GM18507 (cell line): ENCODE data around the gene HYAL2.

ENCODE experiments used
- DNase-seq: peaks from one replicate; pipeline ENCODE4 v3.0.0; 2011; ENCODE audit warnings: low read depth; ENCODE audit not compliant: insufficient read length; ENCODE audit errors: extremely low spot score
- FAIRE-seq: peaks from 2 replicates; lab custom pipeline; 2011; peaks lifted over from hg19 to GRCh38; lab: Jason Lieb, UNC

Gene HYAL2

DNA sequence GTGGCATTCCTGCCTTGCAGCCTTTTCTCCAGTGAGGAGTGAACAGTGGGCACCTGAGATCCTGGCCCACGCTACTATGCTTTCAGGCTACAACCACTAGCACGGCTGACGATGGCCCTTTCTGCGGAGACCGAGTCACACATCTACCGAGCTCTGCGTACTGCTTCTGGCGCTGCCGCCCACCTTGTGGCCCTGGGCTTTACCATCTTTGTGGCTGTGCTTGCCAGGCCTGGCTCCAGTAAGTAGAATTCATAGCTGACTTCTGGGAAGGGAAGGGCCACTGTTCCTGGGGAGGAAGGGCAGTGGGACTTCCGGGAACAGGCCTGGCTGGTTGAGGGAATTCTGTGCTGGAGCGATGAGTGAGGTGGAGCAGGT, 28.8 kb upstream of the HYAL2 start:
- no peak for FAIRE-seq

DNA sequence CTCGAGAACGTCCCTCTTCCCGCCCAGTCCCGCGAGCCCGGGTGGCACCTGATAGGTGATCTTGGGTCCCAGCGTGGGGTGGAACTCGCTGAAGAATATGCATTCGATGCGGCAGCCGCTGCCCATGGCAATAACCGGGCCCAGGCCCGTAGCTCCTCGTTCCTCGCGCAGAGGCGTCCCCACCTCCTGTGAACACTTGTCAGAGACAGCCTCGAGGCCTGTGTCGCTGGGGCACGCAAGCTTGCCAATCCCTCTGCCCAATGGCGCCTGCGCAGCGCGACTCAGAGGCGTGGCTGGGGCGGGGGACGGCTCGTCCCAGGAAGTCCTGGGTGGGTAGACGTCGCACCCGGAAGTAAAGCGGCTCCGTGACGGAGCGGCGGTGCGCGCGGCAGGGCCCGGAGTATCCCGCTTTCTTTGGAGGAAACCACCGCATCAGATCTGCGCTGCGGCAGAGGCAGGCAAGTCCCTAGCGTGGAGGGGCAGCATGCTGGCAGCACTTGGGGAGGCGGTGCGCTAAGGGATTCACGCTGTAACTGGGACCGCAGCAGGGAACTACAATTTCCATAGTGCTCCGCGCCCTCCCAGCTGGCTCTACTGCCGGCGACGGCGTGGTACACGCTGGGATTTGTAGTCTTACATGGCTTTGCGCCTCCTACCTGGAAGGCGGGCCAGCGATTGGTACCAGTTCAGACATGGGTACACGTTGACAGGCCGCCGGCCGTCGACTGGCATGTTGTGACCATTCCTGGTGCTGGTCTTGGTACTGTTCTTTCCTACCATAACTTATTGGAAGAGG, 28.2 kb upstream of the HYAL2 start, which contains the start of the genes CYB561D2 and NPRL2:
Gene CYB561D2 (plus strand): TSS at position 336 of the 796 bp plus-strand sequence. CDS start 572 bp downstream, outside the sequence.
Gene NPRL2 (minus strand): TSS at position 249 of the 796 bp plus-strand sequence. CDS start 123 bp downstream, at position 126.
- peak; percentile 98 for FAIRE-seq
- peak; percentile 96 for DNase-seq

More for the DNA sequence above, 28.8 kb upstream of the HYAL2 start:
- DNase-seq, result no peak

GRCh38 chr3:50350213-50350526, 27.6 kb upstream of the HYAL2 start:
- FAIRE-seq (no peak), DNase-seq (no peak)

GRCh38 chr3:50347187-50347813, 24.8 kb upstream of the HYAL2 start:
- DNase-seq, result no peak
- FAIRE-seq, result peak; percentile 72

DNA sequence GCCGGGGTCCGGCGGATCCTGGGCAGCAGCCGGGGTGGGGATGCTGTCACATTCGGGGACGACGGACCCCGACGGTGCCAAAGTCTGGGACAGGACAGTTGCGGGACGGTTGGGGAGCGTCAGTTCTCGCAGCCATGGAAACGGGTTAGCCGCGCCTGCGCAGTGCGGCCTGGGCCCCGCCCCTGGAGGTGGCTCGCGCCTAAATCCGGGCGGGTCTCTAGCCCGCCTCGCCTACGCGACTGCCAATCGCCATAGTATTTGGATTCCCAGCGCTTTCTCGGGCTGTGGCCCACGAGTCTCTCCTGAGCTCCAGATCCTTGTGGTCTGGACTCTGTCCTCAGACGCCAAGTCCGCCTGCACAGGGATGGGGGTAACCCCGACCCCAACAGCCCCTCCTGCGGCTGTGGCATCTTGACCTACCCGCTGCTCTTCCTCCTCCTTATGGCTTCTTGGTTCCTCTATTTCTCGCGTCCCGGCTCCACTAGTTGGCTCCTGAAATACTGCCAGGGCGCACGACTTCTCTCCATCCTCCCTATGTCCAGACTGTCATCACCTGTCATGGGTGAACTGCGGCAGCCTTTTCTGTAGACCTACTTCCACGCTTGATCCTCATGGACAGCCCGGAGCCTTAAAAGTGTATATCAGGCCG, 23.2 kb upstream of the HYAL2 start, which contains the start of gene ZMYND10:
Gene ZMYND10 (minus strand): TSS at position 147 of the 649 bp plus-strand sequence. CDS start 153 bp downstream, outside the sequence.
- FAIRE-seq, result peak; percentile 72

DNA sequence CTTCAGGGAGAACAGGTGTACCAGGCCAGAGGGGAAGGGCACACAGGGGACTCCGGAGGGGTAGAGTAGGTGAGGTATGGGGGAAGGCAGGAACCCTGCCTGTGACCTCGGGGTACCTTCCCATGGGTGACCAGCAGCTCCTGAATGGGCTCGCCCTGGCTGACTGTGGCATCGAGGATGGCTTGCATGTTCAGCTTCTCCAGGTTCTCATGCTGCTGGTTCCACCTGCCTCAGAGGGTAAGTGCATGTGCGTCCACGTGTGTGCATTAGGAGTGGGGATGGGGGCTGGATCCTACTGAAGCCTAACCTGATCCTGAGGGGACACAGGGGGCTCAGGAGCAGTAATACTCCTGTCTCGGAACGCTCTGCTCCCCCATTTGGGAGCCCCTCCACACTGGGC, 22.5 kb upstream of the HYAL2 start:
- FAIRE-seq (no peak), DNase-seq (no peak)

More for the DNA sequence above, 23.2 kb upstream of the HYAL2 start, which contains the start of gene ZMYND10:
- DNase-seq, result no peak

DNA sequence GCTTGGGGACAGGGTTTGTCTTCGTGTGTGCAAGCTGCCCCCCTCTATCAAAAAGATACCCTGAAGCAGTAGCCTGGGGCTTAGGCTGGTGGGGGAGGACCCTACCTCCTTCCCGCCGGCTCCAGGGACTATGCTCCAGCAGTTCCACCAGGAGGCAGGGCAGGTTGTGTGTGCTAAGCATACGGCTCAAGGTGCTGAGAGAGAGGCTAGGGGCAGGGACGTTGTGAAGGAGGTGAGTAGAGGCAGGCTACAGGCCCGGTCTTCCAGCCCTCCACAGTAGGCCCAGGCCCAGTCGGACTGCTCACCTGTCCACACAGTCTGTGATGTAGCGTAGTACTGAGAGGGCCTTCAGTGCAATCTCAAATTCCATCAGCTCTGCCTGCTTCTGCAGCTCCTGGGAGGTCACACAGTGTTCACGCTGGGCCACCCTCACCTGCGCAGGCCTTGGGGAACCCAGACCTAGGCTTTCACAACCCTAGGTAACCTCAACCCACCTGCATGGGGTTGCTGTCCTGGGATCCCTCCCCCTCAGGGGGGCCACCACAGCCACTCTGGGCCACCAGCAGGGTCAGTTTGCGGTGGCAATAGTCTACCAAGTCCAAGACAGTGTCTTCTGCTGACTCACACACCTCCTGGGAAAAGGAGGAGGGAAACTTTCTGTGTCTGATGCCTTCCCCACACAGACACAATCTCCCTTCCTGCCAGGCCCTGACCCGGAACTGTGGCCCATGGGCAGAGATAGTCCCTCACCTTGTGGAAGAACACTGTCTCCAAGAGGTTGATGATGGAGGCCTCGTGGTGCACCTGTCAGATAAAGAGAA, 20.5 kb upstream of the HYAL2 start:
- no peak for DNase-seq
- no peak for FAIRE-seq

DNA sequence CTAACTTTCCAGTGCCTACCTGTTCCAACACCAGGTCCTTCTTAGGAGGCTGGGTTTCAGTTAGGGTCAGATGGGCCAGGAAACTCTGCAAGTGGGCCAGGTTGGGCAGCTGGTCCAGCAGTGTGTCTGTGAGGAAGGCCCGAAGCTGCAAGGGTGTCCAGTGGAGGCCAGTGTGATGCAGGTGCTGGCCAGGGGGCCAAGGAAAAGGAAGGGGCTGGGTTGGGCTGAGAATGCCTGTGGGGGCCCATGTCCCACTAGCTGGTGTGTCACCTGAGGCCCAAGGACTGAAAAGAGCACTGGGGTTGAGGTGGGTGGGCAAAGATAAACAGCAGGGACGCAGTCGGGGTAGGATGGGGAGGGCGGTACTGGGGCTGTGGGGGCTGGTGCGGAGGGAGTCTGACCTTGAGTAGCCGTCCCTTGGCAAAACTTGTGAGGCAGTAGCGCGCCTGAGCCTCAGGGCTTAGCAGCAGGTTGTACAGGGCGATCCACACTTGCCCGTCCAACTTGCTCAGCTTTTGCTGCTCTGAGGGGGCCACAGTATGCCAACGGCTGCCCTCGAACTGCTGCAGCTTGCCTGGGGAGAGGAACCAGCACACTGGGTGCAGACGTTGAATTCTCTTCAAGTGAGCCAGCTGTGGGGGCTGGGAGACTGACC, 19.6 kb upstream of the HYAL2 start:
- DNase-seq (no peak), FAIRE-seq (no peak)

DNA sequence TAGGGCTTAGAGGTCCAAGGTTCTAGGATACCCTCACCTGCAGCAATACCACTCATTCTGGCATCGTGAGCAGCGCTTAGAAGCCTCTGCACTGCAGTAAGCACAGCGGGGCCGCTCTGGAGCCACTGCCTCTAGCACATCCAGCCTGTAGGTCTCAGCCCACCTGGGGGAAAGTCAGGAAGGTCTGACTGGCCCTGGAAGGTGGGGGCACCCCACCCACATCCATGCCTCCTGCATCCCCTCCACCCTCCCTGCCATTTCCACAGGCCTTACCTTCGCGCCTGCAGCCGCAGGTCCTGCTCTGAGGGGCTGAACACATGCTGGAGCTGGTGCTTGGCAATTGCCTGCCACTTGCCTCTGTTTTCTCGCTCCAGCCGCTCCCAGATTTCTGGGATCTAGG, 19.0 kb upstream of the HYAL2 start:
- DNase-seq (no peak), FAIRE-seq (no peak)

DNA sequence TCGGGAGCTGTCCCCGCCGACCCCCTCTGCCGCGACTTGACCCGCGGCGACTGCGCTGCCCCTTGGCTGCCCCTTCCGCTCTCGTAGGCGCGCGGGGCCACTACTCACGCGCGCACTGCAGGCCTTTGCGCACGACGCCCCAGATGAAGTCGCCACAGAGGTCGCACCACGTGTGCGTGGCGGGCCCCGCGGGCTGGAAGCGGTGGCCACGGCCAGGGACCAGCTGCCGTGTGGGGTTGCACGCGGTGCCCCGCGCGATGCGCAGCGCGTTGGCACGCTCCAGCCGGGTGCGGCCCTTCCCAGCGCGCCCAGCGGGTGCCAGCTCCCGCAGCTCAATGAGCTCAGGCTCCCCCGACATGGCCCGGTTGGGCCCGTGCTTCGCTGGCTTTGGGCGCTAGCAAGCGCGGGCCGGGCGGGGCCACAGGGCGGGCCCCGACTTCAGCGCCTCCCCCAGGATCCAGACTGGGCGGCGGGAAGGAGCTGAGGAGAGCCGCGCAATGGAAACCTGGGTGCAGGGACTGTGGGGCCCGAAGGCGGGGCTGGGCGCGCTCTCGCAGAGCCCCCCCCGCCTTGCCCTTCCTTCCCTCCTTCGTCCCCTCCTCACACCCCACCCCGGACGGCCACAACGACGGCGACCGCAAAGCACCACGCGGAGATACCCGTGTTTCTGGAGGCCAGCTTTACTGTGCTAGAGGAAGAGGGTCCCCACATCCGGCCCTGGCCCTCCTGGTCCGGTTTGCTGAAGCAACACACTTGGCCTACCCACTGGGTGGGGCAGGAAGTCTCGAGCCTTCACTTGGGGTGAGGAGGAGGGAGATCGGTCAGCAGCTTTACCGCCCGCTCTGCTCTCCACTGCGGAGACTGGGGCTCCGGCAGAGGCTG, 18.1 kb upstream of the HYAL2 start, which contains the start of gene RASSF1:
Gene RASSF1 (minus strand): TSS at position 389 of the 882 bp plus-strand sequence. CDS start 31 bp downstream, at position 358.
- FAIRE-seq (peak; percentile 88), DNase-seq (peak; percentile 65)

DNA sequence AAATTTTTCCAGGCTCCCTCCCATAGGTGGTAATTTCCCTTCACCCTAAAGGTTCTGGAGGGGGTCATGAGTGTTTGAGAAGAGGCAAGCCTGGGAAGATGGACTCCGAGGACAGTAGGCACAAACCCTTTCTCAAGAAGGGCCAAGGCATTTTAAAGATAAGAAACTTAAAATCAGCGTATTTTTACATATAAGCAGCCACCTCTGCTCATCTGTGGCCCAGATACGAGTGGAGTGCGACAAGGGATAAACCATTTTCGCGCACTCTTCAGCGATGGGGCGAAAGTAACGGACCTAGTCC, 17.6 kb upstream of the HYAL2 start:
- DNase-seq (no peak), FAIRE-seq (no peak)

GRCh38 chr3:50339485-50340146, 17.1 kb upstream of the HYAL2 start:
- DNase-seq, result no peak
- FAIRE-seq, result peak; percentile 26

DNA sequence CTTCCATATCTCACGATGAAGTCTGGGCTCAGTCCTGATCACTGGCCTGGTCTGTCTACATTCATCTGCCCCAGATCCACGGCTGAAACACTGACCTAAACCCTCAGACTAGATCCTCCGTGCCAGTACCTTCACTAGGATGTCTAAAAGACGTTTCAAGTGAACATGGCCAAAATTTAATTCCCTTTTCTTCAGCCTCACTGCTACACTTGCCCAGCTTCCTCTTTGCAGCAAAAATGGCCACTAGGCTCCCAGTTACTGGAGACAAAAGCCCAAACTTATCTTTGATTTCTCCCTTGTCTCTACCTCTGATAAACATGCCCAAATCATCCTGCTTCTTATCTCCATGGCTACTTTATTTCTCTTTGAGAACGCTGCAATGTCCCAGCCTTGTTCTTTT, 16.4 kb upstream of the HYAL2 start:
- FAIRE-seq (peak; percentile 63), DNase-seq (no peak)

DNA sequence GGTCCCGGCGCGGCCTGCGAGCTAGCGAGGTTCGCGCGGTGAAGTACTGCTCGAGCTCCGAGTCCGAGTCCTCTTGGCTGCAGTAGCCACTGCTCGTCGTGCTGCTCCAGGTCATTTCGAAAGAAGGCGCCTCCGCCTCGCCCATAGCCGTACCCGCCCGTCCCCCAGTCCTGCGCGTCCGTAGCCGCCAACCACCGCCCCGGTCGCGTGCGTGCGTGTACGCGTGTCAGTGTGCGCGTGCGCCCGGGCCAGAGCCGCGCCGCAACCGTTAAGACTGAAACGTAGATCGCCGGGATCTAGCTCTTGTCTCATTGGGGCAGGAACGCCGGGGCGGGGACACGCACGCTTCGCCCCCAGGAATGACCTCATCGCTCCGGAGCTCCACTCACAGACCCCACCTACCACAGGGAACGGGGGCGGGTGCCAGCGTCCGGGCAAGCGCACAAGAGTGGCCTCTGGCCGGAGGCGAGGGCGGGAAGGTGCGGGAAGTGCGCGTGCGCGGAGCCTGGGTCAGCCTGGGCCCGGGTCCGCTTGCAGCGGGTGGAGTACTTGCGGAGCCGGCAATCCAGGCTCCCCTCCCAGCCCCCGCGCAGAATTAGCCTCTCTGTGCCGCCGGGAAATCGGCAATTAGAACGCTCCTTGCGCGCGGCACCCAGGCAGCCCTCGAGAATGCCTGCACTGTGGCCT, 14.8 kb upstream of the HYAL2 start:
- FAIRE-seq (peak; percentile 98), DNase-seq (peak; percentile 98)

- FAIRE-seq (no peak), DNase-seq (no peak)
Observed at GRCh38 chr3:50336452-50337174, 14.1 kb upstream of the HYAL2 start.

- FAIRE-seq (no peak), DNase-seq (no peak)
Observed at GRCh38 chr3:50334339-50335075, 12.0 kb upstream of the HYAL2 start.
